H4 (cell line): Measurements from ENCODE around the gene STING1. TPM values are rescaled to one million over a fixed set of nuclear protein-coding genes. Genes with fewer than 3 reads are reported as not detected.

Experiments used
- DNase-seq: peaks from one replicate; pipeline ENCODE4 v3.0.0-alpha.2; 2015; ENCODE audit warnings: low spot score
- total RNA-seq: library from RNA; depleted of rRNA; stranded (reverse); fragments of >200 nt; shearing (Covaris generic); gene quantifications from 2 replicates; pipeline ENCODE4 v1.2.3, GENCODE V29; 2014

STING1 gene
- total RNA-seq, 1 experiment from 2014 or later, result 15.6 TPM

DNA sequence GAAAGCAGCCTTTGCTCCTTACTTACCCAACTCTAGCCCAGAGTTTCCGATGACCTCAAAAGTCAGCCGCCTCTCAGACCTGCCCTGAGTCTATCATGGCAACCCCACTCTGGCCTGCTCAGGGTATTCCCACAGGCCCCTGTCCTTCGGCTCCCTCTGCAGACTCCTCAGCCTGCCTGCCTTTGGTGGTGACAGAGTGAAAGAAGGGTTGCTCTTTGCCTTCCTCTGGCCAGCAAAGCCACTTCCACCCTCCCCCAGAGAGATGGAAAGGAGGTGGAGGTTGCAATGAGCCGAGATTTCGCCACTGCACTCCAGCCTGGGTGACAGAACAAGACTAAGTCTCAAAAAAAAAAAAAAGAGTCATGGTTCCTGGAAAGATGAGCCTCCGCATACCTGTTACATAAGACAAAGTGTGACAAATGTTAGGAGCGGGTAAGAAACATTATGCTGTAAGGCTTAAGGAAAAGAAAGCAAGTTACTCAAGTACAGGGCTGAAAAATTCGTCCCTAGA, 14.1 kb downstream of the STING1 start:
- DNase-seq, result no peak

DNA sequence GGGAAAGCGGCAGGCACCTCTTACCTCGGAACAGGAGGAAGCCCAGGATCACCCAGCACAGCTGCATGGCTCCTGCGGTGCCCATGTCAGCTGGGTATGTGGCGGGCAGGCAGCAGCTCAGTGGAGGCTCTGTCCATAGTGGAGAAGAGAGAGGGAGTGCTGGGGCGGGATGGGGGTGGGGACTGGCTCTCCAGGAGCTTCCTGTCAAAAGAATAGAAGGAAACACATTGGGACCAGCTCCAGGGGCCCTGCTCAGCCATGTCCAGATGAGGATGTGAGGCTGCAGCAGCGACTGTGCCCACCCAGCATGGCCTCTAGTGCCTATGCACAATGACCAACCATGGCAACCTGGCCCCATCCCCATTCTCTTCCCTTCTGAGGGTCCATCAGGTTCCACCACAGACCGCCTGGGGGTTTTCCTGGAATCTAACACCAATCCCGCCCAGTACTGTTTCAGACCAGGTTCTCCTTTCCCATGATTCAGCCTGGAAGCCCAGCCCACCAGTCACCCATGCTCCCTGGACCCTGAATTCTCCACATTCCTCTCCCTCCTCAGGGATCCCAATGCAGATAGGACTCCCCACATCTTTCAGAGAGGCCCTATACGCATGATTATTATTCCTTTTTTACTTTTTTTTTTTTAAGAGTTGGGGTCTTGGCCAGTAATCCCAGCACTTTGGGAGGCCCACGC, 19.8 kb downstream of the STING1 start, which contains the start of gene ECSCR:
Gene ECSCR (minus strand): TSS at position 158 of the 691 bp plus-strand sequence. CDS start 73 bp downstream, at position 85.
- no peak for DNase-seq

DNA sequence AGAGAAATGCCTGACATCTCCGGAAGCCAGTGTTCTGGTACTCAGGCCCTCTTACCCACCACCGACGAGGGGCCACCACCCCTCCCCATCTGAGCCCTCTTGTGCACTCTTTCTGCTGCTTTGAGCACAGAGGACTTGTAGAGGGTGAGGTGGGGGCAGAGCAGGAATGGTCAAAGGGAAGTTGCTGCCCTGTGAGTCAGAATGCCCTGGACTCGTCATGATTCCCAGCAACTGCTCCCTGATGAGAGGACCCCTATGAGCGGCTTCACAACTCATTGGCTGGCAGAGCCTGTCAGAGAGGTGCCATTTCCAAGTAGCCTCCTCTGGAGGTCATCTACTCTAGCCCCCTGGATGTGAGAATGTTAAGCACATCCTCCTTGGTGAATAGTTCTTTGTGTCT, 20.9 kb downstream of the STING1 start:
- DNase-seq, result no peak

DNA sequence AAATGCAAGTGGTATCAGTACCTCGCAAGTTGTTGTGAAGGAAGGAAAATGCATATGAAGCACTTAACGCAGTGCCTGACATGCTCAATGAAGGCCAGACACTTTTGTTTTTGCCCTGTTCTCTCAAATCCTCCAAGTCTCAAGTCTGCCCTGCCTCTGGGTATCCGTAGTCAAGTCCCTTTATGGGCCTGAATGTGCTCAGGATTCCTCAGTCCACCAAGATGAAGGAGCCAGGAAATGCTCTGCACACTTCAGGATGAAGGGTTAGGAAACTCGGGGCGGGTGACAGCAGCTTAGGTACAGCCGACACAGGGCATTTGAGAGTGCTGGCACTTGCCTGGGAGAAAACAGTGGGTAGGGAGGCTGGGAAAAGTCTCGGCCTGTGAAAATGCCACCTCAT, 21.4 kb downstream of the STING1 start:
- no peak for DNase-seq

DNA sequence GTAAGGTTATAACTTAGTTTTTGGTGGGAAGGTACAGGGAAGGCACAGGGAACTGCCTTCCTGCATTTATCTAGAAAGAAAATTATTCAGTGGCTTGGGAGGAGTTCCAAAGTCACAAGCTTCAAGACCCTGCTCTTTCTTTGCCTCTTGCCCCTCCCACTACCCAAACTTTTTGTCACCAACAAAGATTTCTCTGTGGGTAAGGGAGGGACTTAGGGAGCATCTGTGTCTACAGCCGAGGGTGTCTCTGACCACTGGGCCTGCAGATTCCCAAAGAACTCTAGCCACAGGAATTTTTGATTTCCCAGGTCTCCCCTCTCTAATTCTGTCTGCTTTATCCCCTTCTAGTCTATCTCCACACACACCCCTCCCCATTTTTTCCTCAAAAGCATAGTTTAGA, 22.1 kb downstream of the STING1 start:
- no peak for DNase-seq

DNA sequence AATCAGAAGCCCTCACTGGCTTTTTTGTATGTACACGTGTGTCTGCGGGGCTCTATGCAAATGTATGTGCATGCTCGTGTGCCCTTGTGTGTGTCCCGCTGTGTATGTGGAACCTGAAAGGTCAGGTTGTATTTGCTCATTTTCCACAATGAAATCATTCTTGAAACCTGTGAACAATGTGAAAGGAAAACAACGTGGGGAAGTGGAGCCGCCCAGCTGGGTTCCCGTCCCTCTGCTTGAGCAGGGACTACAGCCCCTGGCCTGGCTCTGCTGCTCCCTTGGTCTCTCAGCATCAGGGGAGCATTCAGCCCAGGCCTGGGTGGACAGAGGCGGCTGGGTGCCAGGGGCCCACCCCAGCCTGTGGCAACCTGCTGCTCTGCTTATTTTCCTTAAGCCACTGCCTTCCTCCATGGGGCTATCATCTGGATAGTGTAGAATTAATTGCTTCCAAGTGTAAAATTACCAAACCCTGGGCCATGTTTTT, 23.1 kb downstream of the STING1 start:
- no peak for DNase-seq

DNA sequence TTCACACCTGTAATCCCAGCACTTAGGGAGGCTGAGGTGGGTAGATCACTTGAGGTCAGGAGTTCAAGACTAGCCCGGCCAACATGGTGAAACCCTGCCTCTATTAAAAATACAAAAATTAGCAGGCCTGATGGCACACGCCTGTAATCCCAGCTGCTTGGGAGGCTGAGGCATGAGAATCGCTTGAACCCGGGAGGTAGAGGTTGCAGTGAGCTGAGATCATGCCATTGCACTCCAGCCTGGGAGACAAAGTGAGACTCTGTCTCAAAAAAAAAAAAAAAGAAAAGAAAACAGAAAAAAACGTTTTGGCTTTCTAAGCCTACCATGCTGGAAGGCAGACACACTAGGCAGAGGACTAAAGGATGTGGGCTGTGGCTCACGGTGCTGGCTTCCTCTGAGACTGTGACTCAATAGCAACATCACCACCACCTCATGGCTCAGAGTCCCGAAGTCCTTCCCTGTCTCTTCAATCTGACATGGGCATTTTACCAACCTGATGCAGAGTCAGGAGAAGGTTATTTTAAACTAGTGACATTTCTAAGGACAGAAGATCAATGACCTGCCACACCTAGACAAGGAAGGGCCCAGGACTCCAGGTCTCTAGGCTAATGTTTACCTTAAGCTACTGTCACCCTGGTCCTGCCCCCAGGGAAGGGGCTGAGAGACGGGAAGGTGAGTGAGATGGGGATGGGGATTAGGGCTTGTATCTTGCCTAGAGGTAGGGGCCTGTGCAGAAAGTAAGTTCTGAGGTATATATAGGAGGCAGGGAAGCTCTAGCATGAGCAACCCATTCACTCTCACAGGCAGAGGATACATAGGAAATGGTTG, 23.8 kb downstream of the STING1 start:
- peak; percentile 45 for DNase-seq

DNA sequence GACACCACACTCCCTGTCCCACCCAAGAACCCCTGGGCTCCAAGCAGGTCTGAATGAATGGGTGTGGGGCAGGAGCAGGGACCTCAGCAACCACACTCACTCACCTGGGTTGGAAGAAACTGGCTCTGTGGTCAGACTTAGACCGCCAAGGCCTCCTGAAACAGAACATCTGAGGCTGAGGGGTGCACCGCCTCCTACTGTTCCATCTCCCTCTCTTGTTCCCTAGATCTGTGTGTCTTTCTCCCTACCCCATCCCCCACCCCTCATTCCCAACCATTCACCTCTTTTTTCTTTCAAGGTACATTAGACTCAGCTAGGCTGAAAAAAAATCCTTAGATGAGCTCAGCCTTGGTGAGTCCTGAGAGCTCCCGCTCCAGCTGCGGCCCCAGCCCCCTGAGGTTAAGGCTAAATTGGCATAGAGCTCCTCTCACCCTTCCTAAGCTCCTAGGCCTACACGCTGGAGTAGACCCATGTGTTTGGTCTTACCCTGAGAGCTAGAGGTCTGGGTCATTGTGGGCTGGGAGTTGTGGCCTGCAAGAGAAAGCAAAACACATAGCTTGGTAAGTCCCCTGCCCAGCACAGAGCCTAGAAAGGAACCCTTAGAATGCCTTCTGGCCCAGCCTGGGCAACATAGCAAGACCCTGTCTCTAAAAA, 24.8 kb downstream of the STING1 start:
- no peak for DNase-seq

DNA sequence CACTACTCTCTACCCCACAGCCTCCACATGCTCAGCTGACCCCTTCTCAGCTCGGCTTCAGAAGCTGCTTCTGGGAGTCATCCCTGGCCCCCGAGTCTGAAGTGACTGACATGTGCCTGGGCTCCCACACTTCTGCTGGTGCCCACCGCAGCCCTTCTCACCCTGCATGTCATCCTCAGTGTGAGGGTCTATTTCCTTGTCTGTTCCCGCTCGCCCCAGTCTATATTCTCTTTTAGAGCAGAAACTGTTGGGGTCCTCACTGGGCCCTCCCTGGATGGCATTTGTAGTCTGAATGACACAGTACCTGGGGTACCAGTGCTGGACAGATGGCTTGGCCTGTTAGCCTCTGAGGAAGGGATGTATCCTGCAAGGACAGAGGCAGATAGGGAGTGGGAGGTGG, 25.3 kb downstream of the STING1 start:
- DNase-seq, result no peak

DNA sequence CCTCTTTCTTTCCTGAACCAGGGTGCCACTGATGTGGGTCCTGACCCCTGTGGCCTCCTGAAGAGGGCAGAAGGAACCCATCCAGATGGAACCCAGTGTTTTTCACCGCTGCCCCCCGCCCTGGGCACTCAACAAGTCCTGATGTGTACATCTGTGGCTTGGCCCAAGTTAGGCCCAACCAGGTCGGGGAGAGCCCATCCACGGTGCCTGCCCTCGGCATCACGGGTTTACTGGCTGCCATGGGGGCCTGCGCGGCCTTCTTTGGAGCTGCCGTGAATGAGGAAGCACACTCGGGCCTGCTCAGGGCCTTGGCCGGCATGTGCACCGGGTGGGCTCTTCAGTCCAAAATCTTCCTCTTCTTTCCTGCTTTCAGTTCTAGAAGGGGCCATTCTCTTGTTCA, 25.8 kb downstream of the STING1 start:
- no peak for DNase-seq

DNA sequence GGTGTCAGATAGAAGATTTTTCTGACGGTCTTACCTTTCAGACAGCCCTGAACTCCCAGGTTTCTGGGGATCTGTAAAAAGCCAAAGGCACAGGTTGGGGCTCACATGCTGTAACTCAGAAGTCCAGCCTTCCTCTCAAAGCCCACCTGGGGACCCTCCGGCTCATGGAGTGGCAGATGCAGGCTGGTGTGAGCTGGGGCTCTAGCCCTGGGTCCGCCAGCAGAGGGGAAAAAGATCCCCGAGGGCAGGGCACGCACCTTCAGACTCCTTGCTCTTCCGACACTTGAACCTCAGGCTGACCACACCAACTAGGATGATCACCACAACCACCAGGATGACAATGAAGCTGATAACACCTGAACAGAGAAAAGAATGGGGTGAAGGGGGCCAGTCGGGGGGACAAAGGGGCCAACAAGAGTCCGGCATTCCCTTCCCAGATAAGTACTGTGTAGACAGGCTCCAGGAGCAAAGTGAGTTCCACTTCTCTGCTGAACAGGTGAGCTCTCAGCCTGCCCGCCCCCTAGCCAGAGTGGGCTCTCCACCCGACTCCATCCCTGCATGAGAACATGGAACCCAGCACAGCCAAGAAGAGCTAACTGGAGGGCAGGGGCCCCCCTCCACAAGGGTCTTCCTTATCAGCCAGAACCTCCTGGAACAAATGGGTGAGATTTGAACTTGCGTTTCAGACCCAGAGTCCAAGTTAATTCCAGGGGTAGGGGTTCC, 27.8 kb downstream of the STING1 start:
- no peak for DNase-seq

DNA sequence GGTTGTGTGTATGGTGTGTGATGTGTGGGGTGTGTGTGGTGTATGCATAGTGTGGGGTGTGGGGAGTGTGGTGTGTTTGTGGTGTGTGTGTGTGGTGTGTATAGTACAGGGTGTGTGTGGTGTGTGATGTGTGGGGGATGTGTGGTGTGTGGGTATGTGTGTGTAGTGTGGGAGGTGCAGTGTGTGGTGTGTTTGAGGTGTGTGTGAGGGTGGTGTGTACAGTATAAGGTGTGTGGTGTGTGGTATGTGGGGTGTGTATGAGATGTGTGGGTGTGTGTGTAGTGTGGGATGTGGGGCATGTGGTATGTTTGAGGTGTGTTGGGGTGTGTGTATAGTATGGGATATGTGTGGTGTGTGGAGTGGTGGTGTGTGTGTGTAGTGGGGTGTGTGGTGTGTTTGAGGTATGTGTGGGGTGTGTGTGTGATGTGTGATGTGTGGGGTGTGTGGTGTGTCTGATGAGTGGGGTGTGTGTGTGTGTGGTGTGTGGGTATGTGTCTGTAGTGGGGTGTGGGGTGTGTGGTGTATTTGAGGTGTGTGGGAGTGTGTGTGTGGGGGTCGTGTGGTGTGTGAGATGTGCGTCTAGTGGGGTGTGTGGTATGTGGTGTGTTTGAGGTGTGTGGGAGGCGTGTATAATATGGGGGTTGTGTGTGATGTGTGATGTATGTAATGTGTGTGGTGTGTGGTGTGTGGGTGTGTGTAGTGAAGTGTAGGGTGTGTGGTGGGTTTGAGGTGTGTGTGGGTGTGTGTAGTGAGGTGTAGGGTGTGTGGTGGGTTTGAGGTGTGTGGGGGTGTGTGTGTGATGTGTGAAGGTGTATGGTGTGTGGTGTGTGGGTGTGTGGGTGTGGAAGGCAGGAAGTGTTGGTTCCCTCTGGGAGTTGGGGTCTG, 28.6 kb downstream of the STING1 start:
- DNase-seq, result no peak

DNA sequence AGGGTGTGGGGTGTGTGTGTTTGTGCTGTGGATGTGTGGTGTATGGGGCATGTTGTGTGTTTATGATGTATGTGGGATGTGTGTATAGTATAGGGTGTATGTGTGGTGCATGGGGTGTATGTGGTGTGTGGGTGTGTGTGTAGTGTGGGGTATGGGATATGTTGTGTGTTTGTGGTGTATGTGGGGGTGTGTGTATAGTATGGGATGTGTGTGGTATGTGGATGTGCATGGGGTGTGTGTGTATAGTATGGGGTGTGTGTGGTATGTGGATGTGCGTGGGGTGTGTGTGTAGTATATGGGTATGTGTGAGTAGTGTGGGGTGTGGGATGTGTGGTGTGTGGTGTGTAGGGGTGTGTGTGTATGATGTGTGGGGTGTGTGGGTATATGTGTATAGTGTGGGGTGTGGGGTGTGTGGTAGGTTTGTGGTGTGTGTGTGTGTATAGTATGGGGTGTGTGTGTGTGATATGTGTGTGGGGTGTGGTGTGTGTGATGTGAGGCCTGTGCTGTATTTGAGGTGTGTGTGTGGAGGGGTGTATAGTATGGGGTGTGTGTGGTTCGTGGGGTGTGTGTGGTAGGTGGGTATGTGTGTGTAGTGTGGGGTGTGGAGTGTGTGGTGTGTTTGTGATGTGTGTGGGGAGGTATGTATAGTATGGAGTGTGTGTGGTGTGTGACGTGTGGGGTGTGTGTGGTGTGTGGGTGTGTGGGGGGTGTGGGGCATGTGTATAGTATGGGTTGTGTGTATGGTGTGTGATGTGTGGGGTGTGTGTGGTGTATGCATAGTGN, 30.5 kb downstream of the STING1 start:
- no peak for DNase-seq

DNA sequence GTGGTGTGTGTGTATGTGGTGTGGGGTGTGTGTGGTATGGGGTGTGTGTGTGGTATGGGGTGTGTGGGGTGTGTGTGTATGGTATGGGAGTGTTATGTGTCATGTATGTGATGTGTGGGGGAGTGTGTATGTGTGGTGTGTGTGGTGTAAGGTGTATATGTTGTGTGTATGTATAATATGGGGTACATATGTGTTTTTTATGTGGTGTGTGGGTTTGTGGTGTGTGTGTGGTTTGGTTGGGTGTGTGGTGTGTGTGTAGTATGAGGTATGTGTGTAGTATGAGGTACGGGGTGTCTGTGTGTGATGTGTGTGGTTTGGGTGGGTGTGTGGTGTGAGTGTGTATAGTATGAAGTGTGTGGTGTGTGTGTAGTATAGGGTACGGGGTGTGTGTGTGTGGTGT, 31.4 kb downstream of the STING1 start:
- no peak for DNase-seq

DNA sequence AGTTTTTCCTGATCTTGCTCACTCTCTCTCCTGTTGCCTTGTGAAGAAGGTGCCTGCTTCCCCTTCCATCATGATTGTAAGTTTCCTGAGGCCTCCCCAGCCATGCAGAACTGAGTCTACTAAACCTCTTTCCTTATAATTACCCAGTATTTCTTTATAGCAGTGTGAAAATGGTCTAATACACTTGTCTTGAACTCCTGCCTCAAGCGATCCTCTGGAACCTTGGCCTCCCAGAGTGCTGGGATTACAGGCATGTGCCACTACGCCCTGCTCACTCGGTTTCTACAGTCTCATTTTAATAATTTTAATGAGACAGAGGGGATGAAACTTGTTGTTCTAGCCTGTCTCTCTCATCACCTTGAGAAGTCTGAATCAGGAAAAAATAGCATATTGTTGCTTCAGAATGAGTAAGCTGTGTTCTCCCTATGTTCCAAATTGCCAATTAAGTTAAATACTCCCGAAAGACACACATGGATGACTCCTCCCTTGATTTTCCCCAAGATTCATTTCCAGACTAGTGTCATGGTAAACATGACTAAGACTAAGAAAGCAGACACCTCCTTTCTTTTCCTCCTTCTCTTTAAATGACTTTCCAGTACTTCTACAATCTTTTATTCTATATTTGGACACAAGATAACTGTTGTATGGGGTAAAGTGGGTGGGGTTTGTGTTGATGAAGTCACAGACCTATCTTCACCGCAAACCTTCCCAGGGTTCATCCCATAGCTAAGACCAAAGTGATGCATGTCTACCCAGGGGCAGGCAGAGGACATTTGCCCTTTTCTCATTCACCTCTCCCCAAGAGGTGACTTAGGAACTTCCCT, 35.4 kb downstream of the STING1 start:
- DNase-seq, result no peak

DNA sequence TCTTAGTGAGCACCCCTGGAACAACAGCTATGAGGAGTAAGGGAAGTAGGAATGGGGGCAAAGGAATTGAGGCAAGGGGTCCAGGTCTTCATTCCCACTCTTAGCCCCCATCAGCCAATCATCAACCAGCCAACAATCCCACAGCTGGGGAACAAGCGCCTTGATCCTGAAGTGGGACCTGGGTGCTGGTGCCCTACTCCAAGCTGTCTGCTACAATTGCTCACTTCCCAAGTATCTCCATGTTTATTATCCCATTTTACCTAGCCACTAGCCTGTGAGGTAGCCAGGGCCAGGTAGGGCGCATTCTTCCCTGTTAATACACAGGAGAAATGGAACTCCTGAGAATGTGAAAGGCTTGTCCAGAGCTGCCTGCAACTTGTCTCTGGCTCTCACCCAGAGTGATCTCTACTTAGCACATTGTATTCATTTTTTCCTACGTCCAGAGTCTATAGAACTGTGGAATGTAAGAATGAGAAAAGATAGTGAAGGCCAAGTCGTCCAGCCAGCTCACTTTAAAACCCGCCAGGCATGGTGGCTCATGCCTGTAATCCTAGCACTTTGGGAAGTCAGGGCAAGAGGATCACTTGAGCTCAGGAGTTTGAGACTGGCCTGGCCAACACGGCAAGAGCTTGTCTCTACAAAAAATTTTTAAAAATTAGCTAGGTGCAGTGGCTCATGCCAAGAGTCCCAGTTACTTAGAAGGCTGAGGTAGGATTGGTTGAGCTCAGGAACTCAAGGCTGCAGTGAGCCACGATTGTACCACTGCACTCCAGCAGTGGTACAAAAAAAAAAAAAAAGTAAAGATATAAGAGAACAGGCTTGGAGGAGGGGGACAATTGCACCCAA, 37.0 kb downstream of the STING1 start:
- no peak for DNase-seq

DNA sequence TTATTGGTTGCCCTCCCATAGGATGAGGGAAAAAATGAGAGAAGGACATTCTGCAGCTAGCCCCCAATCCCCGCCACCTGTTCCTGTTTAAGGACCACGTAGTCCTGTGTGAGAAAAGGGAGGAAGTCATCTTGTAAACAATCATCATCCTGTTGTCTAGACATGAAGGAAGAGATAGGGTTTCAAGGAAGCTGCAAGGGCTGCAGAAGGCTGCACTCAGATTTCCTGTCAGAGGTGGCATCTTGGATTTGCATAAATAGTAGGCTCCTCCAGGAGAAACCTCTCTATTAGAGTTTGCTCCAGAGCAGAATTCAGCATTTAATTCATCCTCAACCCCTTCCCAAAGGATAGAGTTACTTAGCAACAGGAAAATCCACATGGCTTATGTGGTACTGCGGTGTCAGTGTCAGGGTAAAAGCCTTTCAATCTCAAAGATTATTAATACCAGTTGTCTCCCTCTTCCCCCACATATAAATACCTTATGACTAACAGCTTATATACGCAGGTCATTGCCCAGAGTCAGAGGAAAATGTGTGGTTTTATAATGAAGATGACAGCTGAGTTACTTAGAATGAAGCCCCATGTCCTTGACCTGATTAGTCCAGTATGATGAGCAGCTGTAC, 38.6 kb downstream of the STING1 start:
- DNase-seq, result no peak
